ENCODE measurements around the gene ZFP92.
A peak's percentile ranks its signal among the peaks of the same experiment; 100 is the strongest.

Gene ZFP92

DNA sequence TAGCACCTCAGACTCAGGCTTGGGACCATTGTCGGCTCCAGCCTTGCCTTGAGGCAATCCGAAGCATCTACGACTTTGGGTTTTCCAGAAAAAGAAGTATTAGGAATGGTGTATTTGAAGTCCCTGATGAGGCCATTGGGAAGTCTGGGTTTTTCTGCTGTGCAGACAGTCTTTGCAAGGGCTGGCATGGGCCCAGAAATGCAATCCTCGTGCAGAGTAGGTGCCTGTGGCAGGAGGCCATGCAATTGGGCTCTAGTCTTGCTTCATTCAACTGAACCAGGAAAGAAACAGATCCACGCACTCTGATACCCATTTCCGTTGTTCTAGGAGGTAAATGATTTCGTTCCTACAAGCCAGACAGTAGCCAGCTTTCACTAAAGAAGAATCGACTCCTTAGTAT, 12.4 kb downstream of the ZFP92 start:
- Histone ChIP-seq H3K36me3 (replicated peaks) (no peaks in the 10 kb centered on the region), H3K4me3 (no peak overlapping the region), H3K4me1 (no peaks in the 10 kb centered on the region), H3K9me3 (no peaks in the 10 kb centered on the region), H3K27me3 (ENCODE audit: low read depth) (no peaks in the 10 kb centered on the region)
- in situ Hi-C loops (cut with MboI; ENCODE audit: low sequenced_read_pairs): no loop called here
- DNase-seq (ENCODE audit: low spot score in 2 of 2): no peak

DNA sequence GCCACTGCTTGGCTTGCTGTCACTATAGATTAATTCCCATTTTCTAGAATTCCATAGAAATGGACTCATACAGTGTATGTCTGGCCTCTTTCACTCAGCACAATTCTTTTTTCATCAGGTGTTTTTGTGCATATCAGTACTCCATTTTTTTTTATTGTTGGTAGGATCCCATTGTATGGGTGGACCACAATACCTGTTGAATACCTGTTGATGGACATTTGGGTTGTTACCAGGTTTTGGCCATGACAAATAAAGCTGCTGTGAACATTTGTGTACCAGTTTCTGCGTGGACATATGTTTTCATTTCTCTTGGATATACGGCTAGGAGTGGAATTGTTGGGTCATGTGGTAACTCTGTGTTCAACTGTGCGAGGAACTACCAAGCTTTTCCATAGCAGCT, 14.9 kb downstream of the ZFP92 start:
- in situ Hi-C loops (cut with MboI; ENCODE audit: low sequenced_read_pairs): no loop called here
- DNase-seq (ENCODE audit: low spot score in 2 of 2): no peak
- Histone ChIP-seq H3K4me1 (no peaks in the 10 kb centered on the region), H3K9me3 (no peaks in the 10 kb centered on the region; the same call in 1 of the 2 replicates), H3K27me3 (ENCODE audit: low read depth) (no peaks in the 10 kb centered on the region), H3K36me3 (replicated peaks) (no peaks in the 10 kb centered on the region), H3K4me3 (no peak overlapping the region)

DNA sequence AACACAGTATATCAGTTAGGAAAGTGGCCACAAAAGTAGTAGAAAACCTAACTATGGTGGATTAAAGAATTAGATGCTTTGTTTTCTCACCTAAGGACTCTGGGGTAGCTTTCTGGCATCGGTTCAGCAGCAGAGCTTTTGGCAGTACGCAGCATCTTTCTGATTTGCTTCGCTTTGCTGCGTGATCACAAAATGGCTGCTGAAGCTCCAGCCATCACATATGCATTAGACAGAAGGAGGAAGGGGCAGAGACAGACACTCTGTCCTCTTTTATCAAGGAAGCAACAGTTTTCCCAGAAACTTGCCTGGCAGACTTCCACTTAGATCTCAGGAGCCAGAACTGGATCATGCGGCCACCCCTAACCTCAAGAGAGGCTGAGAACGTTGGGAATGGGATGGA, 19.5 kb downstream of the ZFP92 start:
- H3K9me3 ChIP-seq: no peaks in the 10 kb centered on the region; the same call in 1 of the 2 replicates
- in situ Hi-C loops (cut with MboI; ENCODE audit: low sequenced_read_pairs): no loop called here

DNA sequence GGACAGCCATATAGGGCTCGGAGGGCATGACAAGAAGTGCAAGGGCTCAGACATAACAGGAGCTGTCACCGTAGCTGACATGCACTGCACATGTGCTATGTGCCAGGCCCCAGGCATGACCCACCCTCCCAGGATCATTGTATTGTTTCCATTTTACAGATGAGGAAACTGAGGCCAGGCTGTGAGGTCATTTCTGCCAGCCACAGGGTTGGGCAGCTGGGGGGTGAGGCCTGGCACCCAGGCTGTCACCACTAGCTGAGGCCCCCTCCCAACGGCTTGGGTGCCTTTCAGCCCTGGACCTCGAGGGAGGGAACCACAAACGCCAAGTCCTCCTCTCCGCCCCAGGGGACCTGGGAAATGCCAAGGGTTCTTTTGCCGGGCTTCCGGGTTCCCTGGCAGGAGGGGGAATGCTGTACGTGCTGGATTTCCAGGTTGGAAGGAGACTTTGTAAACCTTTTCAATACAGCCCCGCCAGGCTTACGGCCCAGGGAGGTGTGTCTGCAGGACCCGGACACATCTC, 21.9 kb downstream of the ZFP92 start:
- DNase-seq (ENCODE audit: low spot score in 2 of 2): no peak
- in situ Hi-C loops (cut with MboI; ENCODE audit: low sequenced_read_pairs): no loop called here
- no peaks in the 10 kb centered on the region for H3K27me3 ChIP-seq (ENCODE audit: low read depth)
- no peak overlapping the region for H3K4me3 ChIP-seq
- no peaks in the 10 kb centered on the region; the same call in 1 of the 2 replicates for H3K9me3 ChIP-seq
- no peaks in the 10 kb centered on the region for H3K36me3 ChIP-seq (replicated peaks)
- H3K4me1 ChIP-seq: no peaks in the 10 kb centered on the region

More for the DNA sequence above, 19.5 kb downstream of the ZFP92 start:
- H3K4me3 ChIP-seq: no peak overlapping the region
- no peaks in the 10 kb centered on the region for H3K27me3 ChIP-seq (ENCODE audit: low read depth)
- DNase-seq (ENCODE audit: low spot score in 2 of 2): no peak
- no peaks in the 10 kb centered on the region for H3K4me1 ChIP-seq
- no peaks in the 10 kb centered on the region for H3K36me3 ChIP-seq (replicated peaks)

DNA sequence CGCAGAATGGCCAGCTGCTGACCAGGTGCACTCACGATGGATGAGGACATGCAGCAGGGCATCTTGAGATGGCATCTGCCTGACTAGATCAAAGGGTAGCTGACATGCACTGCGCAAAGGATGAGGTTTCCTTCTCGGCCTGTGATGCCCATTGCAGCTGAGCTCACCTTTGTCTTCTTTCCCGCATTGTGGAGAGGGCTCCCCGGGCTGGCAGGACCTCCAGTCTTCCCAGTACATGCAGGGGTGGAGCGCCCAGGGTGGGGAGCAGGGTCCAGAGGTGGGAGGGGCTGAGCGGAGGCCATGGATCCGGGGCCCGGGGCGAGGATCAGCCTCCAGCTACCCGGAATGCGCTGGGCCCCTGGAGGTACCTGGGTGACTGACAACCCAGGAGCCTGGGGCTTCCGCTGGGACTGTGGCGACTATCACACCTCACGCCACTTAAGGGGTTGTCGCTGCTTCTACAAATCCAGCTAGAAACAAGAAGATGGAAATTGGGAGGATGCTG, 22.6 kb downstream of the ZFP92 start:
- Histone ChIP-seq H3K9me3 (no peaks in the 10 kb centered on the region; the same call in 1 of the 2 replicates), H3K4me3 (no peak overlapping the region), H3K36me3 (replicated peaks) (no peaks in the 10 kb centered on the region), H3K4me1 (no peaks in the 10 kb centered on the region), H3K27me3 (ENCODE audit: low read depth) (no peaks in the 10 kb centered on the region)
- no peak for DNase-seq (ENCODE audit: low spot score in 2 of 2)
- in situ Hi-C loops (cut with MboI; ENCODE audit: low sequenced_read_pairs): no loop called here

DNA sequence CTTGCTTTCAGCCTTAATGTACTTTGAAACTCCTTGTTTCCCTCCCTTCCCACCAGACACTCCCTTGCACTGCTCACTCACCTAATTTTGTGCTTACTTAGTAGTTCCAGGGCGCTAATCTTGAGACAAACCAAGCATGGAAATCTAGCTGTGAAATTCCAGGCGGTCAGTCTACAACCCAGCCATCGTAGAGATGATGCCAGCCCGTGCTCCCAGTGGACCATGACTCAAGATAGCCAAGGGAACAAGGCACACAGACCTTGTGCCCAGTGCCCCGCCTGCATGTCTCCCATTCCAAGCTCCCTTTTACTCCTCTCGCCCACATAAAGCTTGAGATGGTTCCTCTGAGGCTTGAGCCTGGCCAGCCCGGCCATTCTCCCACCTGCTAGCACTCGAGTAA, 23.5 kb downstream of the ZFP92 start:
- in situ Hi-C loops (cut with MboI; ENCODE audit: low sequenced_read_pairs): no loop called here
- H3K4me3 ChIP-seq: no peak overlapping the region
- DNase-seq (ENCODE audit: low spot score in 2 of 2): no peak
- no peaks in the 10 kb centered on the region; the same call in 1 of the 2 replicates for H3K9me3 ChIP-seq
- H3K36me3 ChIP-seq (replicated peaks): no peaks in the 10 kb centered on the region
- no peaks in the 10 kb centered on the region for H3K4me1 ChIP-seq
- H3K27me3 ChIP-seq (ENCODE audit: low read depth): peaks cover 2% of the 10 kb centered on the region; the same call in 1 of the 2 replicates

DNA sequence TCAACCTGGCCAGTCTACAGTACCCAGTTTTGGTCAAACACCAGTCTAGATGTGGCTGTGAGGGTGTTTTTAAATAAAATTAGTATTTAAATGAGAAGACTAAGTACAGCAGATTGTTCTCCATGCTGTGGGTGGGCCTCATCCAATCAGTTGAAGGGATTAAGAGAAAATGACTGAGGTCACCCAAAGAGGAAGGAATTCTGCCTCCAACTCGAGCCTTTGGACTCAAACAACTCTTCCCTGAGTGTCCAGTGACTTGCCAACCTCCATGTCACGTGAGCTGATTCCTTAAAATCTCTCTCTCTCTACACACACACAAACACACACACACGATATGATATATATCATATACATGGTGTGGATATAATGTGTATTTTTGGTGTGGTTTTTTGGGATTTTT, 24.6 kb downstream of the ZFP92 start:
- peaks cover 3% of the 10 kb centered on the region; the same call in 1 of the 2 replicates for H3K27me3 ChIP-seq (ENCODE audit: low read depth)

DNA sequence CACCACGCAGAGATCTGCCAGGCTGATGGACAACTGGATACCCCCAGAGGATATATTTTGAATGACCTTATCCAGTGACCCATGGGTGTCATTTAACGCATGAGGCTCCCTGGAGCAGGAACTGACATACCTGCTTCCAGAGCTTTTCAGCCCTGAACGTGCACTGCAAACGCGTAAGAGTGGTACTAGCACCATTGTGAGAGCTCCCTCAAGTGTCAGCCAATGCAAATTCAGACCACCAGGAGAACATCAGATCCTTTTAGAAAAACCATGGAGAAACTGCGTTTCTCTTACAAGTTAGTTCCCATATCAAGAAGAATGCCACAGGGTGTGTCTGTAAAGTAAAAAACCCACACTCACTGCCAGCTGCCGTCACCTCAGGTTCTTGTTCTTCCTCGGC, 27.3 kb downstream of the ZFP92 start:
- no peaks in the 10 kb centered on the region for H3K36me3 ChIP-seq (replicated peaks)
- no peaks in the 10 kb centered on the region for H3K9me3 ChIP-seq
- in situ Hi-C loops (cut with MboI; ENCODE audit: low sequenced_read_pairs): no loop called here
- DNase-seq (ENCODE audit: low spot score in 2 of 2): peak; percentile 18 to 43
- peaks cover 3% of the 10 kb centered on the region; the same call in 1 of the 2 replicates for H3K27me3 ChIP-seq (ENCODE audit: low read depth)
- H3K4me3 ChIP-seq: no peak overlapping the region
- no peaks in the 10 kb centered on the region for H3K4me1 ChIP-seq

More for the DNA sequence above, 24.6 kb downstream of the ZFP92 start:
- Histone ChIP-seq H3K9me3 (no peaks in the 10 kb centered on the region; the same call in 1 of the 2 replicates), H3K4me3 (no peak overlapping the region), H3K36me3 (replicated peaks) (no peaks in the 10 kb centered on the region), H3K4me1 (no peaks in the 10 kb centered on the region)
- in situ Hi-C loops (cut with MboI; ENCODE audit: low sequenced_read_pairs): no loop called here
- DNase-seq (ENCODE audit: low spot score in 2 of 2): no peak

DNA sequence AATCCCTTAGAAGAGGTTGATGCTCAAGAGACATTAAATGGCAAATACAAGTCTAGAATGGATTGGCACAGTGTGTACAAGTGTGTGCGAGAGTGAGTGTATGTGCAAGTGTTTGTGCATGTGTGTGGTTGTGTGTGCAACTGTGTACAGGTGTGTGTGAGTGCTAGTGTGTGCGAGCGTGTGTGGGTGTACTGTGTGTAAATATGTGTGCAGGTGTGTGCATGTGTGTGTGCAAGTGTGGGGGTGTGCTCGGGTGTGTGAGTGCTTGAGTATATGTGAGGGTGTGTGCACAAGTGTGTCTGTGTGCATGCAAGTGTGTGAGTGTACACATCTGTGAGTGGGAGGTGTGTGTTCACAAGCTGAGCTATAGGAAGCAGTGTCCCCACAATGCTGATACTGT, 28.7 kb downstream of the ZFP92 start:
- no peaks in the 10 kb centered on the region for H3K36me3 ChIP-seq (replicated peaks)
- H3K9me3 ChIP-seq: no peaks in the 10 kb centered on the region
- in situ Hi-C loops (cut with MboI; ENCODE audit: low sequenced_read_pairs): no loop called here
- no peak for DNase-seq (ENCODE audit: low spot score in 2 of 2)
- H3K4me3 ChIP-seq: no peak overlapping the region
- H3K4me1 ChIP-seq: no peaks in the 10 kb centered on the region
- peaks cover 3% of the 10 kb centered on the region; the same call in 1 of the 2 replicates for H3K27me3 ChIP-seq (ENCODE audit: low read depth)

DNA sequence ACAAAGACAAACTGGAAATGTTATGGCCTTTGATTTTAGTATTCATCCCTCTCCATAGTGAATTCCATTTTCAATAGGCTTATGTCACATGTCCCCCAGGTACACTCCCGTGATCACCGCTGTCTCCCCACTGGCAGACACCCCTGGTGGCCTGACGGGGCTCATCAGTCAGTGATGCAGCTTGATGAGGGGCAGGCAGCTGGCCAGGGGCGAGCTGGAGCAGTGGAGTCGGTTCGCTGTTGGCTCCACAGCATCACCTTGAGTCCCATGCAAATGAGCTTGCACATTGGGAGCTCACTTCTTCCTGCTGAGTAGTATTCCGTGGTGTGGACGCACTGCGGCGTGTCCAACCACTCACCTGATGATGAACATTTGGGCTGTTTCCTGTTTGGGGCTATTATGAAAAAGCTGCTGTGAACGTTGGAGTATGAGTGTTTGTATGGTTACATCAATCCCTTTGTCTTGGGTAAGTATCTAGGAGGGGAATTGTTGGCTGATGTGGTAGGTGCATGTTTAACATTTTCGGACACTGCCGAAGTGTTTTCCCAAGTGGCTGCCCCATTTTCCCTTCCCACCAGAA, 29.4 kb downstream of the ZFP92 start:
- in situ Hi-C loops (cut with MboI; ENCODE audit: low sequenced_read_pairs): no loop called here
- peaks cover 3% of the 10 kb centered on the region; the same call in 1 of the 2 replicates for H3K27me3 ChIP-seq (ENCODE audit: low read depth)
- H3K9me3 ChIP-seq: no peaks in the 10 kb centered on the region
- DNase-seq (ENCODE audit: low spot score in 2 of 2): no peak
- no peaks in the 10 kb centered on the region for H3K36me3 ChIP-seq (replicated peaks)
- H3K4me1 ChIP-seq: no peaks in the 10 kb centered on the region
- H3K4me3 ChIP-seq: no peak overlapping the region

DNA sequence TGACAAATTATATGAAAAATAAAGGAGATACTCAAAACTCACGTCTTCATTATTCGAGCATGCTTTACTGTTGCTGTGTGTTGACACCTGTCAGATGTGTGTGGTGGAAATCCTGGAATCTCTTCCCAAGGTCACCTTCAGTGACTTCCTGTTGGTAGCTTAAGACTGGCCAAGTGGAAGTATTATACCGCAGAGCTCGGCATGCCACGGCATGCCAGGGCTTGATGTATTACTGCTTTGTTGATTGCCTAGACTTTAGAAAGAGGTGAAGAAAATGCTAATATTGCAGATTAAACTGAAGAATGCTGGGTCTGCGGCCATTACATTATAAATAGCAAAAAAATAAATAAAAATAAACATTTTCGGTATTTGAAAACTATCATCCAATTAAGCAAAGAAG, 30.0 kb downstream of the ZFP92 start:
- no peaks in the 10 kb centered on the region for H3K4me1 ChIP-seq
- H3K9me3 ChIP-seq: no peaks in the 10 kb centered on the region
- no peaks in the 10 kb centered on the region for H3K36me3 ChIP-seq (replicated peaks)
- in situ Hi-C loops (cut with MboI; ENCODE audit: low sequenced_read_pairs): no loop called here
- H3K27me3 ChIP-seq (ENCODE audit: low read depth): peaks cover 3% of the 10 kb centered on the region; the same call in 1 of the 2 replicates
- H3K4me3 ChIP-seq: no peak overlapping the region
- no peak for DNase-seq (ENCODE audit: low spot score in 2 of 2)

DNA sequence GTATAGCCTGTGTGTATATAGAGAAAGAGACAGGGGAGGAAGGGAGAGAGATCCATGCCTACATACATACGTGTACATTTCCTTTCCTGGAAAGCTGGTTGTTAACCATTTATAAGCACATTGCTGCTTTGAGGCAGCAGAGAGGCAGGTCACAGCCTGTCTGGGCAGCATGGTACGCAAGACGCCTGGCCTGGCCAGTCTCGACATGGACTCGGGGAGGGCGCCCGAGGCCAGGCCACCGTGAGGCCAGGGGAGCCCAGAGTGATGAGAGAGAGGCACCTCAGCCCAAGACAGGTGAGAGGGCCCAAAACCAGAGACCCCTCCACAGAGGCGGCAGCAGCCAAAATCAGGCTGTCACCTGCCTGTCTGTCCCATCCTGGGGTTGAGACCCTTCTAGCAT, 30.7 kb downstream of the ZFP92 start:
- H3K36me3 ChIP-seq (replicated peaks): no peaks in the 10 kb centered on the region
- no peak for DNase-seq (ENCODE audit: low spot score in 2 of 2)
- H3K9me3 ChIP-seq: no peaks in the 10 kb centered on the region
- in situ Hi-C loops (cut with MboI; ENCODE audit: low sequenced_read_pairs): no loop called here
- no peak overlapping the region for H3K4me3 ChIP-seq
- H3K27me3 ChIP-seq (ENCODE audit: low read depth): peaks cover 3% of the 10 kb centered on the region; the same call in 1 of the 2 replicates
- no peaks in the 10 kb centered on the region for H3K4me1 ChIP-seq

DNA sequence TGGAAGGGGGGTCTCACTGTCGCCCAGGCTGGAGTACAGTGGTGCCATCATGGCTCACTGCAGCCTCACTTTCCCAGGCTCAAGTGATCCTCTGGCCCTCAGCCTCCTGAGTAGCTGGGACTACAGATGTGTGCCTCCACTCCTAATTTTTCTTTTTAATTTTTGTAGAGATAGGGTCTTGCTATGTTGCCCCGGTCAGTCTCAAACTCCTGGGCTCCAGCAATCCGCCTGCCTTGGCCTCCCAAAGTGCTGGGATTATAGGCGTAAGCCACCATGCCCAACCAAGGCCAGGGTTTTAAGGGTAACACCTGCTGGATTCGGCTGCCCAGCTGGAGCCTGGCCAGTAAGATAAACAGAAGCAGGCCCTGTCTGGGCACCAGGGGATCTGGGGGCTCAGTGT, 31.2 kb downstream of the ZFP92 start:
- Histone ChIP-seq H3K4me3 (no peak overlapping the region), H3K27me3 (ENCODE audit: low read depth) (peaks cover 3% of the 10 kb centered on the region; the same call in 1 of the 2 replicates), H3K36me3 (replicated peaks) (no peaks in the 10 kb centered on the region), H3K9me3 (no peaks in the 10 kb centered on the region), H3K4me1 (no peaks in the 10 kb centered on the region)
- DNase-seq (ENCODE audit: low spot score in 2 of 2): no peak
- in situ Hi-C loops (cut with MboI; ENCODE audit: low sequenced_read_pairs): no loop called here

DNA sequence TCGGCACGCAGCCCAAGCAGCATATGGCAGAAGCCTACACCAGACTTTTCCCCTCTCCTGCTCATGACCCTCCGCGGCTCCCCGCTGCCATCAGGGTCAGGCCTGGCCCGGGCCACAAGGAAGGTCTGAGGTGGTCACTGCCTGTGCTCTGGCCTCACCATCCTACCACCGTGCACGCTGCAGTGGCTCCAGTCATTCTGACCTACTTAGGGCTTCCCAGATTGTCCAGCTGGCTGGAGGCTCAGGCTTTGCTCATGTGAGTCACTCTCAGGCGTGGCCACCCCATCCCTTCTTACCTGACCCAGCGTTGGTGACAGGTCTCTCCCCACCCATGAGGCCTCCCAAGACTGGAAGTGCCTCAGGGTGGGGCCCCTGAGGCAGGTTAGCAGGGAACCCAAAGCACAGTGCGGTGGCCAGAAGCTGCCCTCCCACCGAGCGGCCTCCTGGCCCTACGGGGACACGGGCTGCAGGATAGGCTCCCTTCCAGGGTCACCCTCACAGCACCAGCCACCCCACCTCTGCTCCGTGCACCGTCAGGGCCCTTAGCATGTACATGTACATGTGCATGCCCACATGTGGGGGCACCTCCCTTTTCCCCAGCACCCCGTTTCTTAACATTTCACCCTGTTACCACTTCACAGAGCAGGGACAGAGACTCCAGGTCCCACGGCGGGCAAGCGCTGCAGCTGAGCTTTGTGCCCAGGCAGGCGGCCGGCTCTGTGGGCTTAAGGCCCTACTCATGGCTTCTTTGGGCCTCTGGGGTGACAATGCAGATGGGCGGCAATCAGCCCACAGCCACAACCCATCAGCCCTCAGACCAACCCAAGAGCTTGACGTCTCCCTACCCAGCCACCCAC, 32.4 kb downstream of the ZFP92 start:
- peaks cover 3% of the 10 kb centered on the region; the same call in 1 of the 2 replicates for H3K27me3 ChIP-seq (ENCODE audit: low read depth)
- H3K4me1 ChIP-seq: no peaks in the 10 kb centered on the region
- in situ Hi-C loops (cut with MboI; ENCODE audit: low sequenced_read_pairs): no loop called here
- H3K9me3 ChIP-seq: no peaks in the 10 kb centered on the region
- H3K4me3 ChIP-seq: no peak overlapping the region
- H3K36me3 ChIP-seq (replicated peaks): no peaks in the 10 kb centered on the region
- no peak for DNase-seq (ENCODE audit: low spot score in 2 of 2)

All from HAP-1 (cell line).